HG02759 (cell line): ENCODE data around the gene TMIGD2.
A peak's percentile ranks its signal among the peaks of the same experiment; 100 is the strongest.
"Not testable (repeated sequence)": the region's sequence is repeated elsewhere in the genome, so short reads cannot be mapped to it uniquely, and the experiment has no call there.

Experiments used
- ATAC-seq: cut with Tn5 transposase; IDR thresholded peaks from one replicate; pipeline ENCODE4 v1.9.1; 2021; ENCODE audit warnings: mild to moderate bottlenecking, moderate library complexity; ENCODE audit not compliant: unreplicated experiment

TMIGD2 gene

GRCh38 chr19:4302243-4302640 is at the start of gene TMIGD2:
Gene TMIGD2, minus strand, starts transcription at chr19:4302389. Its CDS starts 4 bp downstream, at chr19:4302385.
- no peak for ATAC-seq

GRCh38 chr19:4350726-4351125 is 48.5 kb upstream of the TMIGD2 start:
- no peak for ATAC-seq

GRCh38 chr19:4350111-4350510 is 47.9 kb upstream of the TMIGD2 start:
- no peak for ATAC-seq

GRCh38 chr19:4349225-4349624 is 47.0 kb upstream of the TMIGD2 start:
- not testable (repeated sequence) for ATAC-seq

- ATAC-seq = no peak
Observed at GRCh38 chr19:4347521-4347920, 45.3 kb upstream of the TMIGD2 start.

GRCh38 chr19:4346020-4346383 is 43.8 kb upstream of the TMIGD2 start:
- no peak for ATAC-seq

GRCh38 chr19:4345342-4346019 is 43.3 kb upstream of the TMIGD2 start:
- no peak for ATAC-seq

- ATAC-seq = peak; percentile 67
Observed at GRCh38 chr19:4343370-4344307, 41.5 kb upstream of the TMIGD2 start, which contains the start of gene MPND. Gene MPND, plus strand, starts transcription at chr19:4343562. Its CDS starts 32 bp downstream, at chr19:4343594.

GRCh38 chr19:4342615-4343369 is 40.6 kb upstream of the TMIGD2 start:
- peak; percentile 86 for ATAC-seq

- no peak for ATAC-seq
Observed at GRCh38 chr19:4342314-4342614, 40.1 kb upstream of the TMIGD2 start.

- ATAC-seq = no peak
Observed at GRCh38 chr19:4338441-4339355, 36.5 kb upstream of the TMIGD2 start, which contains the start of gene STAP2. Gene STAP2, minus strand, starts transcription at chr19:4338827. Its CDS starts 74 bp downstream, at chr19:4338753.

- no peak for ATAC-seq
Observed at GRCh38 chr19:4337906-4338440, 35.8 kb upstream of the TMIGD2 start.

- ATAC-seq = no peak
Observed at GRCh38 chr19:4334929-4335570, 32.9 kb upstream of the TMIGD2 start.

GRCh38 chr19:4329858-4330257 is 27.7 kb upstream of the TMIGD2 start:
- no peak for ATAC-seq

- ATAC-seq = not testable (repeated sequence)
Observed at GRCh38 chr19:4328991-4329681, 26.9 kb upstream of the TMIGD2 start.

GRCh38 chr19:4328243-4328990 is 26.2 kb upstream of the TMIGD2 start:
- ATAC-seq = peak; percentile 85

- no peak for ATAC-seq
Observed at GRCh38 chr19:4327877-4328242, 25.7 kb upstream of the TMIGD2 start.

GRCh38 chr19:4327252-4327876 is 25.2 kb upstream of the TMIGD2 start:
- ATAC-seq = no peak
